GM21526 (cell line): ENCODE measurements around the gene RAB6A.
A peak's percentile ranks its signal among the peaks of the same experiment; 100 is the strongest.
"Not testable (repeated sequence)": the region's sequence is repeated elsewhere in the genome, so short reads cannot be mapped to it uniquely, and the experiment has no call there.

Experiments used
- ATAC-seq: cut with Tn5 transposase; IDR thresholded peaks from one replicate; pipeline ENCODE4 v1.9.1; 2021; ENCODE audit warnings: moderate library complexity; ENCODE audit not compliant: unreplicated experiment, low FRiP score

RAB6A gene

DNA sequence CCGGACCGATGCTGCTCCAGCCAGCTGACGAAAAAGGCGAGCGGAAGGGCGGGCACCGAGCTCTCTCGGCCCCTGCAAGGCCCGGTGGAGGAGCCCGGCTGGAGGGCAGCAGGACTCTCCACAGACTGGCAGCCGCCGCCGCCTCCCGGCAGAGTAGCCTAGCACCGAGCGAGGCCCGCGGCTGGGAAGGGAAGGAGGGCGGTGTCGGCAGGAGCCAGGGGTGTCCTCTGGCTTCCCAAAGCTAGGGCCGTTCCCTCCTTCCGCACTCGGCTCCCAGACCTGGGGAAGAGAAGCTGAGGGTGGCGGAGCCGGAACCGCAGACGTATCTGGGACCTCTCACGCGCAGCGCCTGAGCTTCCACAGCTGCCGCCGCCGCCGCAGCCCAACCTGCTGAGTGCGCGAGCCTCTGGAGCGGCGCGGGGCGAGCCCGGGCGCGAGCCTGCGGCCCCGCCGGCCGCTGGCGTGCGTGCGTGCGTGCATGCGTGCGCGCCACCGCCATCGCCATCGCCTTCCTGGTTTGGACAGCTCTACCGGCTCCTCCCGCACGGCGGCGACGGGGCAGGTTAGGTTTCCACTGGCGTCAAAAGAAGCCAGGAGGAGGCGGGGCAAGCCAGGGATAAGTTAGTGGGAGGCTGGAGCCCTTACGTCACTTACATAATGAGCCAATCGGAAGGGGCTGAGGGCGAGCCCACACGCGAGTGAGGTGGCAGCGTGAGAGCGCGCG is at the start of gene RAB6A:
RAB6A (minus strand) TSS at position 396 of the 724 bp plus-strand sequence. CDS start 439 bp downstream, outside the sequence.
- ATAC-seq: peak; percentile 86

DNA sequence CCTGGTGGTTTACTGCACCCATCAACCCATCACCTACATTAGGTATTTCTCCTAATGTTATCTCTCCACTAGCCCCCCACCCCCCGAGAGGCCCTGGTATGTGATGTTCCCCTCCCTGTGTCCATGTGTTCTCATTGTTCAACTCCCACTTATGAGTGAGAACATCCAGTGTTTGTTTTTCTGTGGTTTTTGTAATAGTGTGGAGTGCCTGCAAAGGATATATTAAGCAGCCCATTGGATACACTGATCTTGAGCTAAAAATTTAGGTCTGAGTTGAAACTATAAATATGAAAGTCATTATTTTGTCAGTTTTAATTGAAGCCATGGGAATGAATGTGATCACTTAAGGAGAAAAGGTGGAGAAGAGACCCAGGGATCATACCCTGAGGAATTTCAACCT is 49.8 kb upstream of the RAB6A start:
- ATAC-seq: no peak

DNA sequence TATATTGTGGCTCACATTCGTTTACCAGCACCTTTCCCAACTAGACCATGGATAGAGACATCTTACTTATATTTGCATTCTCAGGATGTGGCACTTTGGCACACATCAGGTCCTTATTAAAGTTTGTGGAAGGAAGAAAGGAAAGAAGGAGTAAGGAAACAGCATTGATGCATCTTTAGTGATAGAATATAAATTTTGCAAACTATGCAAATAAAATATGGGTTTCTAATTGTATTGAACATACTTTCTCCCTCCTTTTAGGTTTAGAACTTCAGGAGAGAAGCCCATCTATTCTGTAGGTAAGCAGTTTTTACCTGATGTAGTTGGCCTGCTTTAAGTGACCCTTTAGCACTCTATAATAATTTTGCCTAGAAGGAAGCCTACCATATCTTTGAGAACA is 47.2 kb upstream of the RAB6A start:
- no peak for ATAC-seq

DNA sequence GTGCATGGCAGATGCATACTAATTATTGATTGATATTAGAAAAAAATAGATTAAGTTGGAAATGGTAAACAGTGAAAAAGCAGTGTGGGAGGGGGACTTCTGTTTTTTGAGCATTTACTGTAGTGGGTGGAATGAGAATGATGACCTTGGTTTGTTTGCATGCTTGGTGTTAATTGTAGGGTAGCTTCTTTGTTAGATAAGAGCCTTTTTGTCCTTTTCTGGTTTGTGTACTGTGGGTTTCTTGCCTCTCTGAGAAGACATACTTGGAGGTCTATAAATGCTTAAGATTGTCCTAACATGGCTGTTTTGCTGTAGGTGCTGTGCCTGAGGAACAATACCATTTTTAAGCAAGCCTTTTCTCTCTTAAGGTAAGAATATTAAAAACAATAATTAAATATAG is 43.8 kb upstream of the RAB6A start:
- no peak for ATAC-seq

DNA sequence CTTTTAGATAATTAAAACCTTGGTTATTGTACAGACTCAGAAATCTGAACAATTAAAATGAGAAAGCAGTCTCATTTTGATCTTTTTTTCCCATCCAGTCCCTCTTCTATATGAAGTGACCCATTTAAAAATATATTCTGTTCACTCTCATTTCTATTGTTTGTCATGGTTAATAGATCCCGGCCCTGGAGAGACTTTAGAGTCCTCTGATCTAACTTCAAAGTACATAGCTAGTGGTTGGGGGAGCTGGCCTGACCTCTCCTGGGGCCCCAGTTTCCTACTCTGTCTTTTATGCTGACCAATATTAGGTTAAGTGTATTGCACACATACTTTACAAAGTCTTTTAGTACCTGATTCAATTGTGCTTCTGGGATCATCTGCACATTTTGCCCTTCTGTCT is 40.3 kb upstream of the RAB6A start:
- no peak for ATAC-seq

DNA sequence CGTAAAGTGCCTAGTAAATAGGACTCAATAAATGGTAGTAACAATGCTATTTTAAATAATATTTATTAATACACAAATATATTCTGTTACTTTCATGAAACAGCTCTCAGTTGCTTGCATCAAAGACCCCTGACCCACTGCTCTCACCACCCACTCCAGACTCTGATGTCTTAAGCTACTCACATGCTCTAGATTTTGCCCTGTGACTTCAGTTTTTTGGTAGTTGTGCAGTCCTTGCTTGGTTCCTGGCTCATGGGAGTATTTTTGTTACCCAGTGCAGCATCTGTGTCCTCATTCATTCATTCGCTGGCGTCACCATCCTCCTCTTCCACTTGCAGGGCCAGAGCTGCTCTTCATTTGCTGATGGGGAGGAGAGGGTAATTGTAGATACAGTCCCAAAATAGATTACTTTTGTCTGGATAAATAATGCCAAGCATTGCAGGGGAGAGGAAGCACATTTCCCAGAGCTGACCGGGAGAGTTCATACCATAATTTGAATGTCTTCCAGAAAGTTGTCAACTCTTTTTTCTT is 39.5 kb upstream of the RAB6A start:
- ATAC-seq: no peak

DNA sequence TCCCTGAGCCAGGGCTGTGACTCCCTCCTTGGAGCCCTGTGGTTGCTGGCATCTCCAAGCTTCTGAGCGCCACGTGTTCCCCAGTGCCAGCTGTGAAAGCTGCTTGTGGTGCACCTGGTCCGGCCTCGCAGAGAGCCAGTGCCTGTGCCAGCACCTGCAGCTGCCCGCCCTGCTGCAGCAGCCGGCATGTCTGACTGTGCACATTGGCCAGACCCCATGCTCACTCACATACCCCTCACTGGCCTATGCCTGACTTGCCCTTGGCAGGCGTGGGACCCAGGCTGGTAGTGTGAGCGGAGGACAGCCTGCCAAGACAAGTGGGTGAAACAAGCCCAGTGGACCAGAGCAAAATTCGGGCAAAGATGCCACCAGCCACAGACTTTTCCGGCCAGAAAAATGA is 36.6 kb upstream of the RAB6A start:
- no peak for ATAC-seq

DNA sequence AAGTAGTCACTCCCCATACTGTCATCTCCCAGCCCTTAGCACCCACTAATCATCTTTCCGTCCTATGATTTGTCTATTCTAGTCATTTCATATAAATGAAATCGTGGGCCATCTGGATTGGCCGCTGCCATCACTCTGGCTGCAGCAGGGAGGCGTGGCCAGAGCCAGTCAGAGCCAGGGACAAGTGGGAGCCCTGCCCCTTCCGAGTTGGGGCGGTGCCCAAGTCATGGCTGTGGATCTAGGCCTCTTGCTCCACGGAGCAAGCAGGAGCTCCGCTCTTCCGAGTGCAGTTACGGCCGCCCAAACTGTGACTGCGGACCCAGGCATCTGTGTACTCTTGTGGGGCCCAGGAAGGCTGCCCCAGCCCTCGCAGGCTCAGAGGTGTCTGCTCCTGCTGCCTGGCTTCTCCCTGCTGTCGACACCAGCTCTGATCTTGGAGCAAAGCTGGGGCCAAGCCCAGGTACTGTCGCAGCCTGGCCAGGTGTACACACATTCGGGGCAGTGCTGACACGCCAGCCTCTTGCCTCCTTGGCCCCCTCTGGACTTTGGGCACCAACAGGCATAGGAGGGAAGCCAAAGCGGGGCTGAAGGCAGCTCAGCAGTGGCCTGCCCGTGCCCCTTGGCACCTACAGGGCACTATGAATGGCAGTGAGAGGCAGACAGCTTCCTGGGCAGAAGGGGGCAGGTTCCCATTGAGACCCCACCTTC is 35.2 kb upstream of the RAB6A start:
- no peak for ATAC-seq

DNA sequence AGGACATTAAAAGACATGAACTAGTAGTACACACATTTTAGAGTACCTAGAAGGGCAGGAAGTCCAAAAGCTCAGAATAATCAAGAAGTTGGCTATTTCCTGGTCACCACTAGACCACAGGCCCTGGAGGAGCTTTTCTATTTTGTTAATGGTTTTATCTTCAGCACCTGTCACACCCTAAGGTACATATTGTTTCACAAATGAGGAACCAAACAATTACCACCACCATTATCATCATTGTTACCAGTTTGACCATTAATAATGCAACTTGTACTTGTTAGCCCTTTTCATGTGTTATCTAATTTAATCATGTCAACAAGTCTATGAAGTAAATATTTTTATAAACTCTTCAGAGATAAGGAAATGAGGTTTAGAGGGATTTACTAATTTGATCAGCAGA is 31.7 kb upstream of the RAB6A start:
- ATAC-seq: no peak

DNA sequence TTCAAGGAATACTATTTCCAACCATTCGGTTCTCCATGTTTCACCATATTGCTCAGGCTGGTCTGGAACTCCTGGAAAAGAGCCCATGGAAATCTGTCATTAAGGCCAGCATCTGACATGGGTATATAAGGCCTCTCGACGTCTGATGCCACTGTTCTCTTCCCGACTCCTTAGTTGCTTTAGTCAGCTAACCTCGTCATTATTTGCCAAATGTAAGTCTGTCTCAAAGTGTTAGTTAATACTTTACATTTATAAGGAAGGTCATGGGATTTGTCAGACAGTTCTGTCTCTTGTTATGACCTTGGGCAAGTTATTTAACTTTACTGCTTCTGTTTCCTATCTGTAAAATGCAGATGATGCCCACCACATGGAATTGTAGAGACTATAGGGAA is 28.4 kb upstream of the RAB6A start:
- no peak for ATAC-seq

DNA sequence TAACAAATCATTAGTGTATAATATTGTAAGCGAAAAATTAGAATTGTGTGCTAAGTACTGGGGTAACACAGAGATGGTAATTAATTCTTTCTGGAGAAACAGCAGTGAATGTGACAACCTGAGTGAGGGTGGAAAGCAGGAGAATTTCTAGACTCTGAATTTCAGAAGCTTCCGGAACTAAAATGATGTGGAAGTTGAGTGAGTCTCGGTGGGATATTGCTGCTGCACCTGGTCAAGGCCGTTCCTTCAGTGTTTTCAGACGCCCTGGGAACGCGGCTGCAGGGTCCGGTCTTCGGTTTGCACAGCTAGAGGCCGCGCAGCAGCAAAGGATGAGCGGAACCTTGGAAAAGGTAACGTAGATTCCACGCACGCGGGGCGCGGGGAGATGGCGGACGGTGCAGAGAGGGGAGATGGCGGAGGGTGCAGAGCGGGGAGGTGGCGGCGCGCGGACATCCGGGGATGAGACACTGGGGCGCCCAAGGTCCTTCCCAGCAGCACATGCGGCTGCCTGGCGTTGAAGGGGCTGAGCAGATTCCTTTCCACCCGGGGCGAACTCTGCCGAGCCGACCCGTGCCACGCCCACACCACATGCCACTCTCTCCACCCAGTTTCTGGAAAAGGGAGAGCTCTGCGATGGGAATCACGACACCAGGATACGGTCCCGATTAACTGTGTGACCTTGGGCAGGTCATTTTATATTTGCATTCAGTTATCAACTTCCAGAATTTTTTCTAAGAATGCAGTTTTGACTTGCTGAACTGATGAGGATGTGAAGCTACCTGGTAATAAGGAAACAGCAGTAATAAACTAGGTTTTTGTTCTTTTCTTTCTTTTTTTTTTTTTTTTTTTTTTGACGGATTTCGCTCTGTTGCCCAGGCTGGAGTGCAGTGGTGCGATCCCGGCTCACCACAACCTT is 27.0 kb upstream of the RAB6A start, which contains the start of gene MRPL48:
MRPL48 (plus strand) TSS at position 232 of the 916 bp plus-strand sequence; CDS start at position 330, 98 bp downstream.
- ATAC-seq: peak; percentile 86

DNA sequence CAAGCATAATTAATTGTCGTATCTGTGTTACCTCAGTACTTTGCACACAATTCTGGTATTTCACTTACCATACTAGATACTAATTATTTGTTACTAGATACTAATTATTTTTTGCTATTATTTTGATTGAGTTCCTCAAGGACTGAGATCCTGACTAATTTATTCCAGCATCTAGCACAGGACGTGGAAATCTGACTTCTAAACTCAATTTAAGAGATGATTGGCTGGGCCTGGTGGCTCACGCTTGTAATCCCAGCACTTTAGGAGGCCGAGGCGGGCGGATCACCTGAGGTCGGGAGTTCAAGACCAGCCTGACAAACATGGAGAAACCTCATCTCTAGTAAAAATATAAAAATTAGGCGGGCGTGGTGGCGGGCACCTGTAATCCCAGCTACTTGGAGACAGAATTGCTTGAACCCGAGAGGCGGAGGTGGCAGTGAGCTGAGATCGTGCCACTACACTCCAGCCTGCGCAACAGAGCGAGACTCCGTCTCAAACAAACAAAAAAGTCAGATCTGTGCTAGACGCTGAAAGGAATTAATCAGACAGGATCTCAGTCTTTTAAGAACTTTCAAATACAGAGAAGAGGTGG is 26.3 kb upstream of the RAB6A start:
- no peak for ATAC-seq

DNA sequence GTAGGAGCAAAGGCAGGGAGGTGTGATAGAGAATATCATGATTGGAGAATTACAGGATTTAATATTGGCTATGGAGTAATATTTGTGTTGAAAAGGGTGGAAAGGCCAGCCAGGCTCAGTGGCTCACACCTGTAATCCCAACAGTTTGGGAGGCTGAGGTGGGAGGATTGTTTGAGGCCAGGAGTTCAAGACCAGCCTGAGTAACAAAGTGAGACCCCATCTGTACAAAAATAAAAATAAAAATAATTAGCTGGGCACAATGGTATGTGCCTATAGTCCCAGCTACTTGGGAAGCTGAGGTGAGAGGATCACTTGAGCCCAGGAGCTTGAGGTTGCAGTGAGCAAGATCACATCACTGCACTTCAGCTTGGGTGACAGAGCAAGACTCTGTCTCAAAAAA is 24.6 kb upstream of the RAB6A start:
- not testable (repeated sequence) for ATAC-seq

DNA sequence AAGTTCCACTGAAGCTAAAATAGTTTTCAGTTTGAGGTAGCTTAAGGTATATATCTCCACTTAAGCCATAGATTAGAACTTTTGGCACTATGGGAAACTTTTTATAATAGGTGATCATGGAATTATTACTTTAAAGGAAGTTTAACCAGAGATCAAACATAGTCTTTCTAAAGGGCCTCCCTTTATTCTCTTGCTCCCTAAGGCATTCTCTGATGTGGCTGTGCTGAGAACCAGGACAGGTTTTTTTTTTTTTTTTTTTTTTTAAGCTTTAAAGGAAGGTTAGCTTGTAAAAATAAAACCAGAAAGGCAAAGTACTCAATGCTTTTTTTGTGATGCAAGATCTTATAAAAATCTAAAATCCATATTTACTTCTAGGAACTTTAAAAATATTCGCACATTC is 23.9 kb upstream of the RAB6A start:
- no peak for ATAC-seq

DNA sequence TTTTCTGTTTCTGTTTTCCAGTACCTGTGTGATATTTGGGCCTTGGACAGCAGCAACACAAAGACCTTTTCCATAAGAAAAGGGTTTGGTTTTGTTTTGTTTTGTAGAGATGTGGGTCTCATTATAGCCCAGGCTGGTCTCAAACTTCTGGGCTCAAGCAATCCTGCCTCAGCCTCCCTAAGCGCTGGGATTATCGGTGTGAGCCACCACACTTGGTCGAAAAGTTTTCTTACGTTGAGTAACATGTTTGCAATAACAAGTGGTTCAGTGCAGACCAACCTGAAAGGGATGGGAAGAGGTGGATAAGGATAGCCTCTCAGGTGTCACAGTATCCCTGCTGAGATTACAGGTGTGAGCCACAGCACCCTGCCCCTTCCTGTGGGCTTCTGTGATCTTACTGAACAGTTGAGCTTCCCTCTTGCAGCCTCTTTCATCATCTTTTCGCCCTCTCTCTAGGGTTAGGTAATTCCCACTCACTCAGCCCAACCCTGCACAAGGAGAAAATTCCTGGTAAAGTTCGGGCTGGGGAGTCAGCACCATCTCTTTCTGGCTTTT is 23.3 kb upstream of the RAB6A start:
- ATAC-seq: no peak

DNA sequence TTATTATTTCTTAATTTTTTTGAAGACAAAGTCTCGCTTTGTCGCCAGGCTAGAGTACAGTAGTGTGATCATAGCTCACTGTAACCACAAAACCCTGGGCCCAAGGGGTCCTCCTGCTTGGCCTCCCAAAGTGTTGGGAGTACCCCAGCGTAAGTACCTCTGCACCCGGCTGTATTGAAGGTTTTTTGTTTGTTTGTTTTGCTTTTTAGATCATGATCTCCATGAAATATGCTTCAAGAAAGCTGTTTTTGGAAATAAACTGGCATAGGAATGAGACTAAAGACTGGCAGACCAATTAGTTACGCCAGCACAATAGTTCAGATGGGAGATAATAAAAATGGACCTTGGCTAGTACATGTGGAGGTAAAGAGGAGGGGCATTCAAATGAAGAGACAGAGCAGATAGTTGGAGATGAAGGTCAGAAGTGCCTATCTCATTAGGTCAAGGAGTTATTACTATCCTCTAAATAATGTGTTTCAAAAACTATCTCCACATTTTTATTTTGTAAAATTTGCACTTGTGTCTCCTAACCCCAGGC is 22.7 kb upstream of the RAB6A start:
- no peak for ATAC-seq

DNA sequence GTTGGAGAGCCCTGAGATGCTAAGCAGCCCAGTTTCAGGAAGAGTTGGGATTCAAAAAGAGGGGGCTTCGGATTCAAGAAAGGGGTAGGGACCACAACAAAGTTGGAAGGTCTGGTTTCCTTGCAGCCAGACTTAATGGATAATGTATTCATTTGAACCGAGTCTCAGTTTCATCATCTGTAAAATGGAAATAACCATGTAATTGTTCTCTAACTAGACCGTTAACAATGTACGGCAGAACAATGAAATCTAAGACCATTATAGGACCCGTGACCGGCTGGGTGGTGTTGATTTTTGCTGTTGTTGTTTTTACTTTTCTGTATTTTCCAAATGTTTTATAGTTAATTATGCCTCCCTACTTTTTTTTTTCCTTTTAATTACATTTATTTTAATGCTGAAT is 20.4 kb upstream of the RAB6A start:
- ATAC-seq: no peak

DNA sequence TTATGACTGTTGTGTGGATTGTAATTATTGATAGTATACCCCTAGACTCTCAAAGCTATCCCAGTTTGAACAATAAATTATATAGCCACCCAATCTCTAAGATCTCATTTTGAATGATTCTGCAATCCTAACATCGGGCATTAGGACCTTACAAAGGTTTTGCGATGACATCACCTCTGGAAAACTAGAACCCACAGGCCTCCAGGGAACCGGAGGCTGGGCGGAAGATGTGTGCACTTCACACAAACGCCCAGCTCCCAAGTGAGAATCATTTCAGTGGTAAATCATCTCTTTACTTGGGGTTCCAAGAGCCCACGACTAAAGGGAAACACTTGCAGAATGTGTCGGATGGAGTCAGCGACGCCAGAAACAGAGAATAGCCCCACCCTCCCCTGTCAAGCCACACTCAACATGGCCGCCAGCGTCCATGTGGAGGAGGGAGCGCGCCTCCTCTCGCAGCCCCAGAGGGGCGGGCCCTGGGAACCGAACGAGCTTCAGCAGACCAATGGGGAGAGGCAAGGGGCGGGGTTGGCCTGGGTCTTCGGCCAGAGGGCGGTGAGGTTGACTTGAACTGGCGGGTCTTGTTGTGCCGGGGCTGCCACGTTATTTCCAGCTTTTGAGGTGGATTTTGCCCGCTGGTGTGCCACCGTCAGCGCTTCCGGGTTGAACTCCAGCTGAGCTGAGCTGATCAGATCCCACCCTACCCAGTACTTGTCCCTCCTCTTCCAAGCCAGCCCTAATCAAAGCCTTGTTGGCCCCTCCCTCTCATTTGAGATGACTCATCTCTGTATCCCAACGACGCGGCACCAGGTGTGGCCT is 18.4 kb upstream of the RAB6A start:
- ATAC-seq: peak; percentile 98

DNA sequence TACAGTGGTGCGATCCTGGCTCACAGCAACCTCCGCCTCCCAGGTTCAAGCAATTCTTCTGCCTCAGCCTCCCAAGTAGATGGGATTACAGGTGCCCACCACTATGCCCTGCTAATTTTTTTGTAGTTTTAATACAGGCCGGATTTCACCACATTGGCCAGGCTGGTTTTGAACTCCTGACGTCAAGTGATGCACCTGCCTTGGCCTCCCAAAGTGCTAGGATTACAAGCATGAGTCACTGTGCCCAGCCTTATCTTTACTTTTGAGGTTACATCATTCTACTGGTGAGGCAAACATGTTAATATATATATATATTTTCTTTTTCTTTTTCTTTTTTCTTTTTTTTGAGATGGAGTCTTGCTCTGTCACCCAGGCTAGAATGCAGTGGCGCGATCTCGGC is 9.9 kb upstream of the RAB6A start:
- ATAC-seq: not testable (repeated sequence)
